Hypothalamus (tissue), 51 donors: Measurements from ENCODE around the gene XCL1.
"Not testable (repeated sequence)": the region's sequence is repeated elsewhere in the genome, so short reads cannot be mapped to it uniquely, and the experiment has no call there.

ENCODE experiments used
- DNase-seq, 51 donors: peaks; one replicate each; lab custom pipeline; 2025; lab: John Stamatoyannopoulos, UW

XCL1 gene

GRCh38 chr1:168567007-168567406 lies 9.4 kb upstream of the XCL1 start:
- no peak for DNase-seq

- DNase-seq = no peak
Measured at GRCh38 chr1:168567568-168567967, 8.8 kb upstream of the XCL1 start.

GRCh38 chr1:168568346-168568745 lies 8.1 kb upstream of the XCL1 start:
- DNase-seq = no peak

- DNase-seq = no peak
Measured at GRCh38 chr1:168570652-168571051, 5.8 kb upstream of the XCL1 start.

- DNase-seq = no peak
Measured at GRCh38 chr1:168572633-168573032, 3.8 kb upstream of the XCL1 start.

GRCh38 chr1:168574234-168574633 lies 2.2 kb upstream of the XCL1 start:
- DNase-seq = peak in 2 of 51 donors; percentile 1 to 17

- DNase-seq = not testable (repeated sequence)
Measured at GRCh38 chr1:168578531-168579185, 2.3 kb downstream of the XCL1 start.

GRCh38 chr1:168580290-168580689 lies 3.9 kb downstream of the XCL1 start:
- not testable (repeated sequence) for DNase-seq

GRCh38 chr1:168580991-168581390 lies 4.6 kb downstream of the XCL1 start:
- DNase-seq = peak in 3 of 51 donors; percentile 1 to 9 (median 5)

- no peak for DNase-seq
Measured at GRCh38 chr1:168581817-168582572, 5.6 kb downstream of the XCL1 start.

- no peak for DNase-seq
Measured at GRCh38 chr1:168582688-168583336, 6.4 kb downstream of the XCL1 start.

- no peak for DNase-seq
Measured at GRCh38 chr1:168583571-168583970, 7.2 kb downstream of the XCL1 start.

- DNase-seq = peak in 2 of 51 donors; percentile 31 to 57
Measured at GRCh38 chr1:168585191-168585590, 8.8 kb downstream of the XCL1 start.

GRCh38 chr1:168585937-168586336 lies 9.5 kb downstream of the XCL1 start:
- DNase-seq = no peak

- no peak for DNase-seq
Measured at GRCh38 chr1:168589167-168589566, 12.8 kb downstream of the XCL1 start.

GRCh38 chr1:168591066-168591465 lies 14.7 kb downstream of the XCL1 start:
- no peak for DNase-seq

GRCh38 chr1:168591641-168592250 lies 15.3 kb downstream of the XCL1 start:
- no peak for DNase-seq

GRCh38 chr1:168595403-168595802 lies 19.0 kb downstream of the XCL1 start:
- DNase-seq = not testable (repeated sequence)

- no peak for DNase-seq
Measured at GRCh38 chr1:168598125-168598524, 21.7 kb downstream of the XCL1 start.

- DNase-seq = no peak
Measured at GRCh38 chr1:168598892-168599291, 22.5 kb downstream of the XCL1 start.

GRCh38 chr1:168599641-168600040 lies 23.2 kb downstream of the XCL1 start:
- no peak for DNase-seq
